ENCODE measurements around the gene HTR4. TPM values are rescaled to one million over a fixed set of nuclear protein-coding genes. Genes with fewer than 3 reads are reported as not detected.
"Not testable (repeated sequence)": the region's sequence is repeated elsewhere in the genome, so short reads cannot be mapped to it uniquely, and the experiment has no call there.

HTR4 gene
- total RNA-seq, 1 donor from 2014 or later = 1.2 TPM

- FAIRE-seq (no peak), DNase-seq (ENCODE audit: low spot score in 2 of 2) (no peak)
Observed at GRCh38 chr5:148484651-148485050, 169.7 kb downstream of the HTR4 start.

- FAIRE-seq = no peak
- no peak for DNase-seq (ENCODE audit: low spot score in 2 of 2)
Observed at GRCh38 chr5:148483750-148484149, 170.6 kb downstream of the HTR4 start.

- DNase-seq (ENCODE audit: low spot score in 2 of 2) = peak in 1 of 2 donors; percentile 10
- no peak for FAIRE-seq
Observed at GRCh38 chr5:148482697-148483462, 171.4 kb downstream of the HTR4 start.

GRCh38 chr5:148482196-148482595, 172.1 kb downstream of the HTR4 start:
- no peak for DNase-seq (ENCODE audit: low spot score in 2 of 2)
- no peak for FAIRE-seq

GRCh38 chr5:148477429-148477828, 176.9 kb downstream of the HTR4 start:
- FAIRE-seq (no peak), DNase-seq (ENCODE audit: low spot score in 2 of 2) (no peak)

GRCh38 chr5:148476302-148476701, 178.0 kb downstream of the HTR4 start:
- FAIRE-seq (no peak), DNase-seq (ENCODE audit: low spot score in 2 of 2) (no peak)

- FAIRE-seq (no peak), DNase-seq (ENCODE audit: low spot score in 2 of 2) (no peak)
Observed at GRCh38 chr5:148474025-148474511, 180.3 kb downstream of the HTR4 start.

GRCh38 chr5:148471379-148471778, 182.9 kb downstream of the HTR4 start:
- no peak for DNase-seq (ENCODE audit: low spot score in 2 of 2)
- FAIRE-seq = no peak

GRCh38 chr5:148469501-148469935, 184.8 kb downstream of the HTR4 start:
- peak in 1 of 2 donors; percentile 1 for DNase-seq (ENCODE audit: low spot score in 2 of 2)
- no peak for FAIRE-seq

- not testable (repeated sequence) for FAIRE-seq; DNase-seq (ENCODE audit: low spot score in 2 of 2)
Observed at GRCh38 chr5:148468746-148469145, 185.6 kb downstream of the HTR4 start.

GRCh38 chr5:148467958-148468357, 186.4 kb downstream of the HTR4 start:
- FAIRE-seq (no peak), DNase-seq (ENCODE audit: low spot score in 2 of 2) (no peak)

GRCh38 chr5:148466236-148466580, 188.1 kb downstream of the HTR4 start:
- FAIRE-seq (no peak), DNase-seq (ENCODE audit: low spot score in 2 of 2) (no peak)

- FAIRE-seq (no peak), DNase-seq (ENCODE audit: low spot score in 2 of 2) (no peak)
Observed at GRCh38 chr5:148465381-148466235, 188.7 kb downstream of the HTR4 start.

- no peak for DNase-seq (ENCODE audit: low spot score in 2 of 2)
- no peak for FAIRE-seq
Observed at GRCh38 chr5:148459669-148460068, 194.7 kb downstream of the HTR4 start.

- no peak for FAIRE-seq
- no peak for DNase-seq (ENCODE audit: low spot score in 2 of 2)
Observed at GRCh38 chr5:148458036-148458888, 196.1 kb downstream of the HTR4 start.

GRCh38 chr5:148457183-148457620, 197.1 kb downstream of the HTR4 start:
- no peak for DNase-seq (ENCODE audit: low spot score in 2 of 2)
- FAIRE-seq = no peak

- FAIRE-seq (no peak), DNase-seq (ENCODE audit: low spot score in 2 of 2) (no peak)
Observed at GRCh38 chr5:148455185-148455584, 199.1 kb downstream of the HTR4 start.

- FAIRE-seq = no peak
Observed at GRCh38 chr5:148454576-148454975, 199.8 kb downstream of the HTR4 start.

GRCh38 chr5:148452499-148453193, 201.7 kb downstream of the HTR4 start:
- DNase-seq (ENCODE audit: low spot score in 2 of 2) (no peak), FAIRE-seq (no peak)

More at GRCh38 chr5:148454576-148454975, 199.8 kb downstream of the HTR4 start:
- DNase-seq (ENCODE audit: low spot score in 2 of 2) = no peak

GRCh38 chr5:148446611-148447010, 207.7 kb downstream of the HTR4 start:
- no peak for FAIRE-seq
- no peak for DNase-seq (ENCODE audit: low spot score in 2 of 2)
